GM19452 (cell line): ENCODE data around the gene SRP68.
"Not testable (repeated sequence)": the region's sequence is repeated elsewhere in the genome, so short reads cannot be mapped to it uniquely, and the experiment has no call there.

Experiments
- ATAC-seq: cut with Tn5 transposase; IDR thresholded peaks from one replicate; pipeline ENCODE4 v1.9.1; 2021; ENCODE audit not compliant: unreplicated experiment

SRP68 gene

DNA sequence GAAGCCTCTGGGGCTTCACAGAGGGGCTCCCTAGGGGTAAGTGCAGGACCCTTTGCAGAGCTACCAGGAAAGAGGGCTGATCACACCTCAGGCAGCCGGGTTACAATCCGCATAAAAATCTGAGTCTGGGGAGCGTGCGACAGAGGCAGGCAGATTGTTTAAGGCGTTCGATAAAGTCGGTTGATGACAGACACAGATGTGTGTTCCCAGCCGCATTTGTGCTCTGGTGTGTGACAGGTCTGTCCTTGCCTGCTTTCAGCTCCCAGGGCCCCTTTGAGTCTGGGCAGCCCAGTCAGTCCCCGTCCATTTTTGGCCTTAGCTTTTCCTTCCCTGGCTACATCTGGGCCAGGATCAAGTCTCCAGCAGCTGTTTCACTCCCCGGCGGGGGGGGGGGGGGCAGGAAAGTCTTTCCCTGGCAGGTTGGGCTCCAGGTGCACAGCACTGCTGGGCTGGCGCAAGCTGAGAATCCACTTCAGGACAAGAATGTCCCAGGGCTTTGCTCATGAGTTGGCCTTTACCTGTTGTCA lies 5.3 kb upstream of the SRP68 start:
- no peak for ATAC-seq

DNA sequence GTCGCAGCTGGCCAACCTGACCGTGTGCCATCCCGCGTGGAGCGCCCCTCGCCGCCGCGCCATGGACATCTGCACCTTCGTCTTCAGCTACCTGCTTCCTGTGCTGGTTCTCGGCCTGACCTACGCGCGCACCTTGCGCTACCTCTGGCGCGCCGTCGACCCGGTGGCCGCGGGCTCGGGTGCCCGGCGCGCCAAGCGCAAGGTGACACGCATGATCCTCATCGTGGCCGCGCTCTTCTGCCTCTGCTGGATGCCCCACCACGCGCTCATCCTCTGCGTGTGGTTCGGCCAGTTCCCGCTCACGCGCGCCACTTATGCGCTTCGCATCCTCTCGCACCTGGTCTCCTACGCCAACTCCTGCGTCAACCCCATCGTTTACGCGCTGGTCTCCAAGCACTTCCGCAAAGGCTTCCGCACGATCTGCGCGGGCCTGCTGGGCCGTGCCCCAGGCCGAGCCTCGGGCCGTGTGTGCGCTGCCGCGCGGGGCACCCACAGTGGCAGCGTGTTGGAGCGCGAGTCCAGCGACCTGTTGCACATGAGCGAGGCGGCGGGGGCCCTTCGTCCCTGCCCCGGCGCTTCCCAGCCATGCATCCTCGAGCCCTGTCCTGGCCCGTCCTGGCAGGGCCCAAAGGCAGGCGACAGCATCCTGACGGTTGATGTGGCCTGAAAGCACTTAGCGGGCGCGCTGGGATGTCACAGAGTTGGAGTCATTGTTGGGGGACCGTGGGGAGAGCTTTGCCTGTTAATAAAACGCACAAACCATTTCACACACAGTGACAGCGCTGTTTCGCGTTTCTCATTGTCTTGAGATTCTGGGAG lies 4.7 kb upstream of the SRP68 start:
- no peak for ATAC-seq

DNA sequence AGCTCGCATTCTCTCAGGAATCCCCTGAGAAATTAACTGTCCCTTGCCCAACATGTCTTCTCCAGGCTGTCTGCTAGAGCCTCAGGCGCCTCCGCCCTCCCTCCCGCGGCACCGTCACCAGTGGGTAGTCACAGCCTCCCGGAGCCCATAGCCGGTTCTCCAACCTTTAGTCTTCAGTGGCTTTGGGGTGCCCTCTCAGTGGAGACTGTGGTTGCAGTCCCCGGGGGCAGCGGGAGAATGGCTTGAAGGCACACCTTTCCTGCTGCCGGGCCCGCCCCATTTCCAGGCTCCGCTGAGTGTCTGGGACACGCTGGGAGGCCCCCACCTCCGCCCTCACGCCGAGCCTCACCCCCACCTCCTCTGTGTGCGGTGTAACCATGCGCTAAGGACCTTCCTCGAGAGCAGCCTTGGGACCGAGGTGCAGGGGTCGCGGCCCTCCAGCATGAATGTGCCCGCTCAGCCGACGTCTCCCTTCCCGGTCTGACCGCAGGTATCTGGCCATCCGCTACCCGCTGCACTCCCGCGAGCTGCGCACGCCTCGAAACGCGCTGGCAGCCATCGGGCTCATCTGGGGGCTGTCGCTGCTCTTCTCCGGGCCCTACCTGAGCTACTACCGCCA lies 3.9 kb upstream of the SRP68 start:
- ATAC-seq: no peak

DNA sequence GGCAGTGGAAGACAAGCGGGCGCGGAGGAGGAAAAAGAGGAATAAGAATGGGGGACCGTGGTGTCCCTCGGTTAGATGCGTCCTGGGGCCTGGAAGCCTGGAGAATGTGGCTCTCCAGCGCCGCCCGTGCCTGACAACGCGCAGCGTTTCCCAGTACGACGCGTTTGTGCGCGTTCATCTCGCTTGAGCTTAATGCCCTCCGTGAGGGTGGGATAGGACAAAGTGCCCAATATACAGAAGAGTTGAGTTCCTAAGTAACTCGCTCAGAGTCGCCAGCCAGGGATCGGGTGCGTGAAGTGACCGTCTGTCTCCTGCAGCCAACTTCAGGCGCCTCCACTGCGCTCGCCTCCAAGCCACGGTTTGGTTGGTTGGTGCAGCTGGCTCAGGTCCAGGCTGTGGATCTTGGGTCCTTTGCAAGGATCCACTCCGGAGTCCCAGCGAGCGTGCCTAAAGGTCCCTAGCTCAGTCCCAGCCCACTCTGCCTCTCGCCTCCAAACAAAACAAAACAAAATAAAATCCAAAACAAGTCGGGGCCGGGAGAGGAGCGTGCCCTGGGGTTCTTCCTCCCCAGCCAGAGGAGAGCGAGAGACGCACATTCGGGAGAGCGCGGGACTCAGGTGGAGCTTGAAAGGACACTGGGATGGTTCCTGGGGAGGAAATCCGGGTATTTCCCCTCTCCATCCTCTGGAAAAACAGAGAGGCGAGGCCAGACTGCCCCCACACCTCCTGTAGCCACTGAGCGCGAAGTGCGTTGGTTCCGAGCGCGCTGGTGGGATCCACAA lies 3.2 kb upstream of the SRP68 start:
- ATAC-seq: no peak

DNA sequence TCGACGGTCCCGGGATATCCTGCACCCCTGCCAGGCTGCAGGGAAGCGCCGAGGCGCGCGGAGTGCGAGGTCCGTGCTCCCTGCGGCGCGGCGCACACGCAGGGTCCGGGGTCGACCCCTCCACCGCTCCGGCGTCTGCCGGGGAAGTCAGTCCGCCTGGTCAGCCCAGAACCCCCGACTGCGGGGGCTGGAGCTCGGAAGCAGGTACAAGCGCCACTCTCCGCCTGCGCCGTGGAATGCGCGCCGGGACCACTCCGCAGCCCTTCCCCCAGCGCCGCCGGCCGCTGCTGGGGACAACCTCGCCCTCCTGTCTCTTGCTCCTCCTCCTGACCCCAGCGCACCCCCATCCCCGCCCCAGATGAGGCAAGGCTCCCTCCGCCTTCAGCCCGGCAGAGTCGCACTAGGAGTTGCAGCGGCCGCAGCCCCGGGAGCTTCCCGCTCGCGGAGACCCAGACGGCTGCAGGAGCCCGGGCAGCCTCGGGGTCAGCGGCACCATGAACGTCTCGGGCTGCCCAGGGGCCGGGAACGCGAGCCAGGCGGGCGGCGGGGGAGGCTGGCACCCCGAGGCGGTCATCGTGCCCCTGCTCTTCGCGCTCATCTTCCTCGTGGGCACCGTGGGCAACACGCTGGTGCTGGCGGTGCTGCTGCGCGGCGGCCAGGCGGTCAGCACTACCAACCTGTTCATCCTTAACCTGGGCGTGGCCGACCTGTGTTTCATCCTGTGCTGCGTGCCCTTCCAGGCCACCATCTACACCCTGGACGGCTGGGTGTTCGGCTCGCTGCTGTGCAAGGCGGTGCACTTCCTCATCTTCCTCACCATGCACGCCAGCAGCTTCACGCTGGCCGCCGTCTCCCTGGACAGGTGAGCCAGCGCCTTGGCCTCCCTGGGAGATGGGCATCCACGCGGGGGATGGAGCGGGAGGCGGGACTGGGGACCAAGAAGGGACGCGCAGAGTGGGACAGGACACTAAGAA lies 2.4 kb upstream of the SRP68 start, which contains the start of gene GALR2:
TSS of gene GALR2 (plus strand) at position 392 of the 974 bp plus-strand sequence. CDS start at position 495, 103 bp downstream.
- ATAC-seq: no peak

DNA sequence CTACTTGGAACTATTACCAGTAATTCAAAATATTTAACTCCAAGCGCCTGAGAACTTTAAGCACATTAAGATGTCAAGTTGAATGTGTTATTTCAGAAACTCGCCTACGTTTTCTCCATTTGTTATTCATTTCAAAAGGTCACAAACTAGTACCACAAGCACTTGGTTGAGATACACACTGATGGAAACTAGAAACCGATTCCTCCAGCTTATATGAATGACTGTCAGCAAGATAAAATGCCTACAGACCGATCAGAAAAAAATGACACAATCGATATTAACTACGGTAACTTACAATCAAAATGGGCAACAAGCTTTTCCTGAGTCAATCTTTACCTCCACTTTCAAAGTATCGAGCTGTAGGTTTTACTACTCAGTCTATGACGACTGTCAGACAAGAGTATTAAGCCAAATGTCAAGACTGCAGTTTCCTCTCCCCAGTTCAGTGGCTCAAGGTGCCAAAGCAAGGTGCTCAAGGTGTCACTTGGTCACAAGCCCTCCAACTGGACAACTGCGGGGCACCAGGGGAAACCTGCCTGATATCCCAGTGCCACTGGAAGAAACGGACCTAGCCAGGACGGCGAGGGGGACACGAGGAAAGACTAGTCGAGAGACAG lies 678 bp downstream of the SRP68 start:
- ATAC-seq: no peak

DNA sequence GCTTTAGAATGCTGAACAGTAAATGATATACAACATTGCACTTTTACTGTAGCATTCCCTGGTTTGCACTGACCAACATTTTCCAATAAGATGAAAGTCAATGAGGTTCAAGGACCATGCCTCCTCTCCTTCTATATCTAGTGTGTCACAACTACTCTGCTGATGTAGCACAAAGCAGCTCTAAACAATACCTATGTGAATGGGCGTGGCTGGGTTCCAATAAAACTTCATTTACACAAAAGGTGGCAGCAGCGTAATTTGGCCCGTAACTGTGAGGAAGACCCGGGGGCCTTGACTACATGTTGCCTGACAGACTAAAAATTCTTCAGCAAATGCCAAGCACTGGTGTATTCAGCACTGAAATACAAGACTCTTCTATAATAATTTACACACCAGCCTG lies 6.5 kb downstream of the SRP68 start:
- no peak for ATAC-seq

DNA sequence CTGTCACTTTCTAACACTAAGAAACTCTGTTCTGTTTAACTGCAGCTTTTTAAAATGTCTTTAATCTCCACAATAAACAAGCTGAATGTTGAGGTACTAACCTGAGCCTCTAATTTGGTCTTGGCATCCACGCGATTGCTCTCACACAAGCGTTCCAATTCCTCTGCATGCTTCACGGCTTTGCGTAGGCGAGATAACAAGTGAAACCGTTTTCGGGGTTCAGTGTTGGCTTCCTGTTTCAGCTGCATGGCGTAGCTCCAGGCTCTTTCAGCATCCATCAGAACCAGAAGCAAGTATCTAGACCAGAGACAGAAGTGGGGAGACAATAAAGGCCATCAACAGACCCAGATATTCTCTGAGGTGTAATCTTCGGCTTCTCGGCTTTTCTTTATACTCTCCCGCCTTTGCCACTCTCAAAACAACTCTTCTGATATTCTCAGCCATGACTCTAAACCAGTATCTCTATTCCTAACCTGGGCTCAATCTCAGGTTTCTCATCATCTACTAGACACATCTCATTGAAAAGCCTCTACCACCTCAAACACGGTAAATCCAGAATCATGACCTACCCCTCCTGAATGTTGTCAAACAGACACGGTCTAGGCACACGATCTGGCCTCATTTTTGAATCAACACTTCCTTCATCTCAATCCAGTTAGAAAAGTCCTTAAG lies 8.3 kb downstream of the SRP68 start:
- ATAC-seq: no peak

DNA sequence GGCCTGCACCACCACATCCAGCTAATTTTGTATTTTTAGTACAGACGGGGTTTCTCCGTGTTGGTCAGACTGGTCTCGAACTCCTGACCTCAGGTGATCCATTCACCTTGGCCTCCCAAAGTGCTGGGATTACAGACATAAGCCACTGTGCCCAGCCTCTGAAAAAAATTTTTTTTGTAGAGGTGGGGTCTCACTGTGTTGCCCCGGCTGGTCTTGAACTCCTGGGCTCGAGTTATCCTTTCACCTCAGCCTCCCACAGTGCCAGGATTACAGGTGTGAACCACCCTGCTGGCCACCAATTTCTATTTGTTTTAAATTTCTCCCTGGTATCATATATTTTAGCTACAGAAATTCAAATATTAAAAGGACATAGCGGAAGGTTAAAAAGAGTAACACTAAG lies 14.1 kb downstream of the SRP68 start:
- ATAC-seq: not testable (repeated sequence)

DNA sequence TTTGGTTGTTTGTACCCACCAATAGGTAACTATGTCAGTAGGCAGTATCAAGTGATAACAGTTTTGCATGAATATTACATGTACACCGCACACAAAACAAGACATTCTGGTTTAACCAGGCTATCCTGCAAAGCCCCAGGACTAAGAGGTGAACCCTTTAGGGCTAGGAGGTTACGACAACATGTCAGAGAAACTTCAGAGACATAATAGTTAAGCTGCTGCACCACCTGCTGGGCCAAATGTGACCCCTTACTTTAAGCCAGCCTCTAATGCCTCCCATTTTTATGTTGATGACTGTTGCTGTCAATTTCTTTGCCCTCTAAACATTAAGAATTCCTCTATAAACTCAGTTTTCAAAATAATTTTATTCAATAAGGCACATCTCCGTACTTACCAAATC lies 15.4 kb downstream of the SRP68 start:
- ATAC-seq: no peak

DNA sequence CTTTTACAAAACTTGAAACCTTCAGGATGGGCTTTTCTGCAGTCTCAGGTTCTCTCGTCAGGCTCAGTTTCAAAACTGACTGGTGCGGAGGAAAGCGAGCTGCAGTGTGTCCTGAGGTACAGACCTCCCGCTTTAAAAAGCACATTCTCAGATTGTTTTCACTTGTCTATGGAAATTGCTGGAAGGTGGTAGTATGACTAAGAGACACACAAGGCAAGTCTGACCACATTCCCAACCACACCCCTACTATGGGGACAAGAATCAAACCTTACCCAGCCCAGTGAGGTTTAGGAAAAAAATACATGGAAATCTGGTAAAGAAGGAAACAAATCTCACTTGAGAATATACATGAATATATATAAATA lies 18.2 kb downstream of the SRP68 start:
- no peak for ATAC-seq

DNA sequence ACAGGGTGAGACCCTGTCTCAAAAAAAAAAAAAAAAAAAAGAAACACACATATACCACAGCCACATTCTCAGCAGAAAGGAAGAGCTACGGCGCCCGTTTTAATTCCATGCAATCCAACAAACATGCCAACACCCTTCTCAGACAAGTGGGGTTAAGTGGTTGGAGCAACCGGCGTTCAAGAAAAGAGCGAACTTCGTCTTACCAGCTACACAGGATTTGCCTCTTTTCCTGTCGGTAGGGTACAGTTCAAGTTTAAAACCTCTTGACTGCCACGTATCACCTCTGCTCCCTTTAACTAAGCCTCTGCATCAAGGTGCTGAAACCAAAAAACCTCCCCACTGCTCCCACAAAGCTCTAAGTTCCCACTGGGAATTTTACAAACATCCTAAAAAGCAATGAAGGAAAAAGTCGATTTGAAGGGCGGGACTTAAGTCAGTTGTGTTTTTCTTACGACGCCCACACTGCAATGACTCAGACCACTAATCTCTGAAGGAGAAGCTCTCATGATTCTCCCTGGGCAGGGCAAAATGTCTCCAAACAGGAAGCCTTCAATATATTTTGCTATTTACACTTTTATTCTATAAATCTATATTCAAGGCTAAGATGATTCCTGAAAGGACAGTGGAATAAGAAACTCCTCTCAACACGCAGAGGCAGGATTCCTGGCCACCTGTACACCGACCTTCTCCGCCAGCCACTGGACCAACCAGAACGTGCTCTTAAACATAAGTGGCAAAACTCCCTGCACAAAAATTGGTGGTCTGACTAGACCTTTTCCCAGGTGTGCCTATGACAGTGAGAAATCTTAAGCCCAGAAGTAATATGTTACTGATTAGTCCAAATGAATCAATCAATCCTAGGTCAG lies 18.8 kb downstream of the SRP68 start:
- ATAC-seq: no peak

DNA sequence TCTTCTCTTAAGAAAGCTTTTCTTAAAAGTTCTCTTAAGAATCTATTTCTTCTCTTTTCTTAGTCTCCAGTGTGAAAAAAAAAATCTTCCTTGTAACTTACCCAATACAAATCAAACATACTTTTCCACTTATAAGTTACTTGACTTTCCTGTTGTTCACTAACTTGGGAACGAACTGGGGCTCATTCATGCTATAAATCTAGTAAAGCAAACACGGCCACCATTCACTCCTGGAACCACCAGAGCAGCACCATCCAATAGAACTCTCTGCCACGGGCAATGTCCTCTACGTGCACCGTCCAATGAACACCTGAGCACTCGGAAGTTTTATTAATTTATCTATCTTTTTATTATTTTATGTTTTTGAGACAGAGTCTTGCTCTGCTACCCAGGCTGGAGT lies 20.8 kb downstream of the SRP68 start:
- ATAC-seq: no peak

DNA sequence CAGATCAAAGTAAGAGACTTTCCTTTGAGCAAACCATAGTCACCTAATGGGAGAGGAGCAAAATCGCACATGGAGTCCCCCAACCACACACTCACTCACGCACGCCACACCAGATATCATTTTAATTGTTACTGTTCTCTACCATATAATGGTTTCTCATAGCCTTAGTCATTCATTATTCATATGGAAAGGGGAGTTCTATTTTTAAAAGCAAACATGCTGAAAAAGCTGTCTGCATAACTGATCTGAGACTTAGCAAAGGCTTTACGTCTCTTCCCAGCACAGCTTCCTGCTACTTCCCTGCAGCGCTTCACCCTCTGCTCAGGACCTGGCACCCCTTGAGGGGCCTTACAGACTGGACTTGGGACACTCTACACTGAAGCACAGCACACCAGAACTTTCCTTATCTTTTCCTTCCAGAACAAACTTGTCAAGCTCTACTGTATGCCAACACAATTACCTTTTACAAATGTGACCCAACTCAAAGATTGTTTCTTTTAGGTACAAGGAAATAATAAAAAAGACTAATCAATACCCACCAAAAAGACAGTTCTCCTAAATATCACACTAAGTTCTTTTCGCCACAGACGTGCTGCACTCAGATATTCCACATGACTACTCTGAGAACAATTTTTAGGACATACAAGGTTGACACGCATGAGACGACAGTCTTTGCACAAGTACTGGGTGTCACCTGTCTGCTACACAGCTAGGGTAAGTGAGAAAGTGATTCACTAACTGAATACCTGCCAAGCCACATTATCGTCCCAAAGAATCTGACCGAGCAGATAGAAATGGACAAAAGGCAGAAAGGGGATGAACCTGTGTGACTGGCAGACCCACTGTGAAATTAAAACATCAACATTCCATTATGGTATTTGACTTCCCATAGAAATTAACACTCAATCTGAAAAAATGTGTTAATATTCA lies 21.5 kb downstream of the SRP68 start:
- ATAC-seq: no peak

DNA sequence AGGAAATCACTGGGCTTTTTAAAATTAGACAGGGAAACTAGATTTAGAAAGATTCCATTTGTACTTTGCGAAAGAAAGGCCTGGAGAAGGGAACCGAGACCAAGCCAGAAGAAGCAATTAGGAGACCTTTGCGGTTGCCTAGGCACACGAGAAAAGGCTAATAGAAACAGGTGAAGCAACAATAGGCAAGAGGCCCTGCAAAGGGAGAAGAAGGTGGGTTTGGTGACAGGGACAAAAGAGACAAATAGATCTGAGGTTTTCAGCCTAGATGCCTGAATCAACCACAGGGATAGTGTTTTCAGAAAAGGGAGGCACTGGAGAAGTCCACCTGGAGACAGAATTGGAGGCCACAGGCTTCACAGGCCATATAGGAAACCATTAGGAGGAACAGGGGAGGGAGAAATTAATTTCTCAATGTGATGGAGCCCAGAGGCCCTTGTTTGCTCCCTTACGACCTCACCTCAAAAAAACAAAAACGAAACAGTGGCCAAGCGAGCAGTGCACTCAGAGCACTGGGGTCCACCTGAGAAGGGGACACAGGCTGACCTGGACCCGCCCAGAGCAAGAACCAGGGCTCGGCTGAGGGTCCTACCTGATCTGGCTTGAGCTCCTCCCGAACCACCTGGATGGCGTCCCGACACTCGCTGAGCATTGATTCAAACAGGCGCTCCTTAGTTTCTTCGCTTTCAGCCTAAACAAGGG lies 22.3 kb downstream of the SRP68 start:
- no peak for ATAC-seq

DNA sequence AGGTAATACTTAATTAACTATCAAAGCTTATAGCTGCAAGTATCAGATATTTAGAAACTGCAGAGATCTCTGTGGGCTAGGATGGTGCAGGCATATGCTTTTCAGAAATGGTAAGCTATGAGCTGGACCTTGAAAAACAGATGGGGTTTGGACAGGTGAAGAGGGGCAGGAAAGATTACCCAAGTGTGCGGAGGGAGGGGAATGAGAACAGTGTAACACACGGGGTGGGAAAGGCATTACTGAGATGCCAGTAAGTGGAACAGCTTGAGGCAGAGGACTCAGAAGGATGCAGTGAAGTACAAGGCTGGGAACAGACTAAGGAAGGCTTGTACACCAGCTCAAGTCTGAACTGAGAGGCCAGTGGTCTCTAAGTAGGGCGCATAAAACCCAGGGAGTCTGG lies 23.1 kb downstream of the SRP68 start:
- no peak for ATAC-seq

DNA sequence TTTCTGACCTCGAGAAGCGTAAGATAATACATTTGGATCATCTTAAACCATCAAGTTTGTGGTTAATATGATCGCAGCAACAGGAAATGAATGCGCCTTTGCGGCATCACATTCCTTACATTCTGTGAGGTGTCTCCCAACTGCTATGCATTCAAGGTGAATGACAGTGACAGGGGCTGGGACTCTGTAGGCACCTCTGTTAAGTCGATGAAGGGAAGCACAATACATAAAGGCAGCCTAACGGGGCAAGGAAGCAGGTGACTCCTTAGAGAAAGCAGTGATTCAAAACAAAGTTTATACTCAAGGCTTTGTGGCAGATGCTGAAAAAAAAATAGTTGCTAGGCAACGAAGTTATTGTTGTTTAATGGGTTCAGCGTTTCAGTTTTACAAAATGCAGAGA lies 23.6 kb downstream of the SRP68 start:
- no peak for ATAC-seq
